Lung (tissue), 12 donors: ENCODE measurements around the gene CACNA1C. TPM values are rescaled to one million over a fixed set of nuclear protein-coding genes. Genes with fewer than 3 reads are reported as not detected.

Source experiments
- ATAC-seq: fragments of 200-7000 bp; cut with Tn5 transposase; one replicate; pipeline ENCODE4 v1.9.1; 2020; ENCODE audit warnings: moderate number of reproducible peaks; ENCODE audit not compliant: insufficient read depth, low FRiP score
- DNase-seq, 3 donors: peaks; one replicate each; pipeline ENCODE4 v3.0.0-alpha.2; 2013 to 2017
- H3K27ac ChIP-seq, 2 donors: one replicate each; pipeline ENCODE4 v1.5.1; 2013; ENCODE audit warnings: mild to moderate bottlenecking in 2 of 2, moderate library complexity in 2 of 2, control low read depth in 1 of 2, inconsistent platforms in 1 of 2, low read depth in 1 of 2, low read length in 1 of 2
- H3K27me3 ChIP-seq, 3 donors: one replicate each; pipeline ENCODE4 v1.5.1; 2013; ENCODE audit warnings: low read length in 2 of 3; ENCODE audit not compliant: control insufficient read depth in 3 of 3, insufficient read depth in 3 of 3
- H3K36me3 ChIP-seq, 4 donors: one replicate each; pipeline ENCODE4 v1.5.1; 2013; ENCODE audit warnings: low read length in 4 of 4, mild to moderate bottlenecking in 1 of 4, moderate library complexity in 1 of 4; ENCODE audit not compliant: control insufficient read depth in 4 of 4, insufficient read depth in 4 of 4
- H3K4me1 ChIP-seq, 5 donors: one replicate each; pipeline ENCODE4 v1.5.1; 2013; ENCODE audit warnings: low read length in 5 of 5, mild to moderate bottlenecking in 2 of 5, moderate library complexity in 1 of 5; ENCODE audit not compliant: control insufficient read depth in 5 of 5, insufficient read depth in 5 of 5
- H3K4me3 ChIP-seq: one replicate; pipeline ENCODE4 v1.5.1; 2013; ENCODE audit warnings: mild to moderate bottlenecking, control low read depth, moderate library complexity
- H3K9ac ChIP-seq, 2 donors: one replicate each; pipeline ENCODE4 v1.5.1; 2013; ENCODE audit warnings: low read length in 2 of 2, control low read depth in 1 of 2; ENCODE audit not compliant: insufficient read depth in 1 of 2
- H3K9me3 ChIP-seq, 4 donors: one replicate each; pipeline ENCODE4 v1.5.1; 2013; ENCODE audit warnings: low read length in 3 of 4, mild to moderate bottlenecking in 1 of 4, moderate library complexity in 1 of 4; ENCODE audit not compliant: control insufficient read depth in 4 of 4, insufficient read depth in 3 of 4
- CTCF ChIP-seq: IDR thresholded peaks from 2 replicates; pipeline ENCODE4 v1.5.1; 2012; ENCODE audit warnings: mild to moderate bottlenecking; ENCODE audit errors: control extremely low read depth, extremely low read depth
- WGBS, 2 donors: extraction: QIAGEN DNeasy Blood & Tissue Kit; methylation state at CpG; one replicate each; pipeline ENCODE4 v1.1.7; 2013; 5-methylcytosine and 5-hydroxymethylcytosine counted together
- polyA plus RNA-seq, 2 donors: library from polyadenylated mRNA; stranded (reverse); fragments of 200-250 nt; gene quantifications; one replicate each; pipeline ENCODE4 v1.2.1, GENCODE V29; 2013
- total RNA-seq, 2 donors: library from RNA; depleted of rRNA in 1 of 2; stranded (reverse); fragments of >200 nt in 1 of 2; gene quantifications; one replicate each; pipeline ENCODE4 v1.2.1, GENCODE V29; 2014 to 2021
- donor health status: control.
- donor health status: control.
- donor health status: Bipolar disorder and iron deficiency.
- donor health status: healthy.
- donor health status: DM: yes; HTN: yes; CAD: no.

Gene CACNA1C
- total and polyA plus RNA-seq, 4 donors = 3.2 to 17.5 (median 7.5) TPM

GRCh38 chr12:2537868-2538541 lies 485.2 kb downstream of the CACNA1C start:
- TF ChIP-seq CTCF = no peak
- H3K27me3 ChIP-seq = no peaks in the 10 kb centered on the region
- H3K9ac ChIP-seq = no peak overlapping the region
- no peak for ATAC-seq
- H3K9me3 ChIP-seq = no peaks in the 10 kb centered on the region
- peak in 2 of 3 donors; percentile 15 to 59 for DNase-seq
- no peak overlapping the region for H3K4me3 ChIP-seq
- no peak overlapping the region for H3K27ac ChIP-seq
- WGBS, 2 donors = 79 to 81% methylated on average over 5 of the region's 5 CpGs
- H3K36me3 ChIP-seq = peaks cover 0 to 3% (median 0%) of the 10 kb centered on the region in 4 donors
- peaks cover 0 to 7% (median 0%) of the 10 kb centered on the region in 5 donors for H3K4me1 ChIP-seq

- ATAC-seq = no peak
- WGBS, 2 donors = 67 to 75% methylated on average over 8 of the region's 8 CpGs
Observed at GRCh38 chr12:2539938-2540337, 487.2 kb downstream of the CACNA1C start.

GRCh38 chr12:2540535-2540941 lies 487.8 kb downstream of the CACNA1C start:
- Histone ChIP-seq H3K4me3 (no peak overlapping the region), H3K36me3 (peaks cover 0 to 3% (median 0%) of the 10 kb centered on the region in 4 donors), H3K4me1 (peaks cover 0 to 7% (median 0%) of the 10 kb centered on the region in 5 donors), H3K9ac (no peak overlapping the region), H3K27me3 (no peaks in the 10 kb centered on the region), H3K27ac (peak overlapping the region in 1 of 2 donors; percentile 13), H3K9me3 (peaks cover 0 to 1% (median 0%) of the 10 kb centered on the region in 4 donors)
- DNase-seq = peak in 1 of 3 donors; percentile 35
- WGBS, 2 donors = 67 to 83% methylated on average over 13 of the region's 13 CpGs
- TF ChIP-seq CTCF = no peak
- ATAC-seq = no peak

More at GRCh38 chr12:2539938-2540337, 487.2 kb downstream of the CACNA1C start:
- H3K4me3 ChIP-seq = no peak overlapping the region
- H3K27ac ChIP-seq = peak overlapping the region; percentile 13 to 41
- DNase-seq = no peak
- peaks cover 0 to 3% (median 0%) of the 10 kb centered on the region in 4 donors for H3K36me3 ChIP-seq
- H3K9me3 ChIP-seq = peaks cover 0 to 1% (median 0%) of the 10 kb centered on the region in 4 donors
- no peak overlapping the region for H3K9ac ChIP-seq
- peaks cover 0 to 7% (median 0%) of the 10 kb centered on the region in 5 donors for H3K4me1 ChIP-seq
- no peak for TF ChIP-seq CTCF
- H3K27me3 ChIP-seq = no peaks in the 10 kb centered on the region
